ENCODE data around the gene CMSS1. TPM values are rescaled to one million over a fixed set of nuclear protein-coding genes. Genes with fewer than 3 reads are reported as not detected.
A peak's percentile ranks its signal among the peaks of the same experiment; 100 is the strongest.

The CMSS1 gene
- total RNA-seq, 4 donors from 2014 or later = 2.4 to 29.9 (median 5.2) TPM

GRCh38 chr3:100144255-100144866 is 326.7 kb downstream of the CMSS1 start:
- 63% methylated on average over 1 of the region's 1 CpG; no CpG with 5 or more reads in 1 of the 2 donors for WGBS, 2 donors (ENCODE audit: low coverage in 1 of 2)
- Histone ChIP-seq H3K9me3 (peaks cover 6 to 10% of the 10 kb centered on the region in 2 donors), H3K36me3 (no peaks in the 10 kb centered on the region), H3K4me1 (no peaks in the 10 kb centered on the region), H3K4me3 (no peak overlapping the region), H3K27ac (no peak overlapping the region), H3K27me3 (no peaks in the 10 kb centered on the region)
- intact Hi-C loops (cut with DNase I; ENCODE audit: low total_unique reads) = no loop called here
- TF ChIP-seq POLR2AphosphoS5 (IDR thresholded peaks at IDR 0.05) (no peak), POLR2A (IDR thresholded peaks at IDR 0.05) (no peak), EP300 (IDR thresholded peaks at IDR 0.05; ENCODE audit: low read depth) (no peak), CTCF (IDR thresholded peaks at IDR 0.05) (no peak)
- no peak for DNase-seq
- in situ Hi-C loops (cut with MboI; ENCODE audit: low pct_ligation_motif_present in 1 of 4, low pct_unique_long_range_greater_than_20kb in 1 of 4, low sequenced_read_pairs in 3 of 4) = no loop called here

DNA sequence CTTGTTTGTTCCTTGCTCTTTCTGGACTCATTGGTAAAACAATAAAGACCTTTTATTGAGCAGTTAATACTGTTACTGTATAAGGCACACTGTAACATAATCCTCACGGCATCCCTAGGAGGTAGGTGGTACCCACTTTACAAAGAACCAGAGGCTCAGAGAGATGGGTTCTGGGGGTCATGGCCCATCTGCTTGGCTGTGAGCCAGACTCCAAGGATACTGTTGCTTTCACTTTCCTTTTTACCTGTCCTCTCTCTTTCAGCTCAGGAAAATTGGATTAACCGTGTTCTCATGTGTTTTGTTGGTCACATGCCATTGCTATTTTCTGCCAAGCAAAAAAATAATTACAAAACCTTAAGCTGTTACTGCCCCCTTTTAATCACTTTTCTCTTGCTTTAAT is 331.5 kb downstream of the CMSS1 start:
- peaks cover 0 to 6% (median 0%) of the 10 kb centered on the region in 4 donors for H3K4me1 ChIP-seq
- 94 to 95% methylated on average over 2 of the region's 2 CpGs for WGBS, 2 donors (ENCODE audit: low coverage in 1 of 2)
- no peaks in the 10 kb centered on the region for H3K36me3 ChIP-seq
- in situ Hi-C loops (cut with MboI; ENCODE audit: low pct_ligation_motif_present in 1 of 4, low pct_unique_long_range_greater_than_20kb in 1 of 4, low sequenced_read_pairs in 3 of 4) = no loop called here
- no peaks in the 10 kb centered on the region for H3K27me3 ChIP-seq
- DNase-seq = no peak
- H3K9me3 ChIP-seq = no peaks in the 10 kb centered on the region
- H3K27ac ChIP-seq = peak overlapping the region in 2 of 4 donors; percentile 5 to 73
- TF ChIP-seq POLR2AphosphoS5 (IDR thresholded peaks at IDR 0.05) (no peak), EP300 (IDR thresholded peaks at IDR 0.05; ENCODE audit: low read depth) (no peak), CTCF (IDR thresholded peaks at IDR 0.05) (no peak), POLR2A (IDR thresholded peaks at IDR 0.05) (no peak)
- no peak overlapping the region for H3K4me3 ChIP-seq
- intact Hi-C loops (cut with DNase I; ENCODE audit: low total_unique reads) = no loop called here

DNA sequence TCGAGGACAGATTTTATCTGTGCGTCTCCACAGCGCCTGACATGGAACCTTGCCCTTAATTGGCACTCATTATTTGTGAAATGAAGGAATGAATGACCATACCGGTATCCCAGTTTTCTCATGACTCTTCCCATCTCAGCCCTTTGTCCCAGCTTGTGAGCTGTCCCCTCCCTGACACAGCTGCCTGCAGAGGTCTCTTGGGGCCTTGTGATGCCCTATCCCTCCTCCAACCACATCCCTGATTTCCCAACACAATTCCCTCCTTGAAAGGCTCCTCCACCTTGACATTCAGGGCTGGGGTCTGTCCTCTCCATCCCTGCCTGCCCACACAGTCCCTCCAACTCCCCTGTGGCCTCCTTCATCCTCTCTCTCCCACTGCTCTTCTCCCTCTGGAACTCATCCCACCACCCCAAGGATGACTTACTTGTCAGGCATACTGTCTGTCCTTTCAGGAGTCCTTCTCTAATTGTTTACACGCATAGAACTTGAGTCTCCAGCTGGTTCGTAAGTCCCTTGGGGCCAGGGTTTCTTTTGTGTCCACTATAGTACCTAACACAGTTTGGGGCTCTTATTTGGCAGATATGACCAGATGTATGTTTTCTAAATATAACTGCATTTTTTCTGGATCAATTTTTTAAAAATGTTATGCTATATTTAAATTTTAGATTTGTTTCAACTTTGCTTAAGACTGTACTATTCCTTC is 332.2 kb downstream of the CMSS1 start:
- no peak for TF ChIP-seq CTCF (IDR thresholded peaks at IDR 0.05)
- TF ChIP-seq EP300 (IDR thresholded peaks at IDR 0.05; ENCODE audit: low read depth) = no peak
- TF ChIP-seq POLR2AphosphoS5 (IDR thresholded peaks at IDR 0.05) = no peak
- TF ChIP-seq POLR2A (IDR thresholded peaks at IDR 0.05) = no peak
- no peak for DNase-seq
- H3K9me3 ChIP-seq = no peaks in the 10 kb centered on the region
- 90 to 92% methylated on average over 6 of the region's 6 CpGs for WGBS, 2 donors (ENCODE audit: low coverage in 1 of 2)
- peak overlapping the region; percentile 27 to 73 (median 48) for H3K27ac ChIP-seq
- no peaks in the 10 kb centered on the region for H3K36me3 ChIP-seq
- intact Hi-C loops (cut with DNase I; ENCODE audit: low total_unique reads) = no loop called here
- no peak overlapping the region for H3K4me3 ChIP-seq
- H3K27me3 ChIP-seq = no peaks in the 10 kb centered on the region
- in situ Hi-C loops (cut with MboI; ENCODE audit: low pct_ligation_motif_present in 1 of 4, low pct_unique_long_range_greater_than_20kb in 1 of 4, low sequenced_read_pairs in 3 of 4) = no loop called here
- H3K4me1 ChIP-seq = peaks cover 0 to 6% (median 0%) of the 10 kb centered on the region in 4 donors

DNA sequence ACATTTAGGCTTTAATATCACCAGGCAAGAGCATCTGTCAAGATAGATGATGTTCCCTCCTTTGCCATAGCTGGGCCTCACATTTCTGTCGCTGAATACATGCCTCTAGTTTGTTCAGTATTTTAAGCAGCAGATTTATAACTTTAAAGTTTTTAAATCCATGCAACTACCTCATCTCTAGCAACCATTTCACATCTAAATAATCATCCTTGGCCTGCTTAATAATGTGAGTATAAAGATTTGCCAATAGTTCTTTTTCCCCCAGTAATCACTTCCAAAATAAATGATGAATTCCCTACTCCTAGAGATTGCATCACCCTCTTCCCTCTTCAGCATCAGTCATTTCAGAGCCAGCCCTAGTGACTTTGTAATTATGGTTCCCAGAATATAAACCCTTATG is 332.8 kb downstream of the CMSS1 start:
- no peak for DNase-seq
- H3K4me3 ChIP-seq = no peak overlapping the region
- no peaks in the 10 kb centered on the region for H3K36me3 ChIP-seq
- peaks cover 0 to 4% of the 10 kb centered on the region in 2 donors for H3K9me3 ChIP-seq
- WGBS, 2 donors (ENCODE audit: low coverage in 1 of 2) = 43 to 76% methylated on average over 1 of the region's 1 CpG
- TF ChIP-seq POLR2AphosphoS5 (IDR thresholded peaks at IDR 0.05) = peak in 2 of 3 donors; percentile 21 to 59
- no peak for TF ChIP-seq POLR2A (IDR thresholded peaks at IDR 0.05)
- TF ChIP-seq CTCF (IDR thresholded peaks at IDR 0.05) = no peak
- TF ChIP-seq EP300 (IDR thresholded peaks at IDR 0.05; ENCODE audit: low read depth) = no peak
- in situ Hi-C loops (cut with MboI; ENCODE audit: low pct_ligation_motif_present in 1 of 4, low pct_unique_long_range_greater_than_20kb in 1 of 4, low sequenced_read_pairs in 3 of 4) = no loop called here
- no peaks in the 10 kb centered on the region for H3K27me3 ChIP-seq
- H3K27ac ChIP-seq = peak overlapping the region; percentile 30 to 73 (median 56)
- intact Hi-C loops (cut with DNase I; ENCODE audit: low total_unique reads) = no loop called here
- peaks cover 0 to 6% (median 0%) of the 10 kb centered on the region in 4 donors for H3K4me1 ChIP-seq
